GM21576 (cell line): ENCODE data around the gene ZDHHC21.
A peak's percentile ranks its signal among the peaks of the same experiment; 100 is the strongest.

Experiments used
- ATAC-seq: cut with Tn5 transposase; IDR thresholded peaks from one replicate; pipeline ENCODE4 v1.9.1; 2021; ENCODE audit warnings: mild to moderate bottlenecking, moderate library complexity; ENCODE audit not compliant: unreplicated experiment

The ZDHHC21 gene

DNA sequence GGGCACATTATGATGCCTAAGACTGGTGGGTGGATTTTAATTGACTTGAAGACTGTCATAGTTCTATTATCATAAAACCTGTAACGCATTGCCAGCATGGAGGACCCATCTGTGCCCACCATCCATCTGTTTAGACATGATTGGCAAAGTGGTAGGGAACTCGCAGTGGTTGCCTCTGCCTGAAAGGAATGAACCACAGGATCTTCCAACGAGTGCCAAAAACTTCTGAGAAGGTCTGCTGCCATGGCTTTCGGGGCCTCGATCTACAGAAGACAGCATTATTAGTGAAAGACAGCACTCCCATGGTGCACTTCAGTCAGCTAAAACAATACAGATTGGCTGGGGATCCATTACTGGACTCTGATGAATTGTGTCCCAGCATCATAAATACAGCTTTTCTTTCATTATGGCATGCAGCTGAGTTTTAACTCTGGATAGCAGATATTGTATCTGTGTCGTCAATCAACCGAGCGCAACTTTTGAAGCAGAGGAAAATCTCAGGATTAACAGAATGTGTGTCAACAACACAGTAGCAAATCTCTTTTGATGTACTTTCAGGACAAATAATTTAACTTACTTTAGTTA lies 74.3 kb downstream of the ZDHHC21 start:
- no peak for ATAC-seq

DNA sequence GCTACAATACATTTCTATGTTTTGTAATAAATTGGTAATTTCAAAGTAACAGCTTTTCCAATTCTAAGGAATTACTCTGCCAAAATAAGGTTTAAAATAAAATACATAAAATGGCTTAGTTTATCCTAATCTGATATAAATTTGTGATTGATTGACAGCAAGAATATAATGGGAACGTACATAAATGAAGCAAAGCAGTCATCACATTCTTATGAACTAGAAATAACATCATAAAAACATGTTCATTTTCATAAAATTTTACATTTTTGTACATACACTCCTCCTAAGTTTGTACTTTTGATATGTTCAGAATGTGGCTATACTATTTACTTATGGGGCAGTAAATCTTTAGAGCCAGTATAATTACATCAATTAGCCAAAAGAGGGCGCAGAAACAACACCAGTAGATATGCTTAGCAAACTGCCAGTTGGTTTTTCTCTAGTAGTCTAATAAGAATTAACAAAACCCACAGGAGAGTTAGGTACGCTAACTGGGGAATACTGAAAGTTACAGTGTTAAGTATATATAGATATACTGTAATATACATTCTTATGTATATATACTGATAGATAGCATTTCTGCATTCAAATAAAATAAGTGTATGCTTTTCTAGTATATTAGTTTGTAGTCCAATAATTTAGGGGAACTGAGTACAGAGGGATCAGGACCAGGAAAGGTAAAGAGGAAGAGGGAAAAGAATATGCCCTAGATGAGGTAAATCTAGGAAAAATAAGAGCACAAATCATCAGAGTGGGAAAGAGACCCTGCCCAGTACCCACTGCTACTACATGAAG lies 76.8 kb downstream of the ZDHHC21 start:
- ATAC-seq: peak; percentile 89

DNA sequence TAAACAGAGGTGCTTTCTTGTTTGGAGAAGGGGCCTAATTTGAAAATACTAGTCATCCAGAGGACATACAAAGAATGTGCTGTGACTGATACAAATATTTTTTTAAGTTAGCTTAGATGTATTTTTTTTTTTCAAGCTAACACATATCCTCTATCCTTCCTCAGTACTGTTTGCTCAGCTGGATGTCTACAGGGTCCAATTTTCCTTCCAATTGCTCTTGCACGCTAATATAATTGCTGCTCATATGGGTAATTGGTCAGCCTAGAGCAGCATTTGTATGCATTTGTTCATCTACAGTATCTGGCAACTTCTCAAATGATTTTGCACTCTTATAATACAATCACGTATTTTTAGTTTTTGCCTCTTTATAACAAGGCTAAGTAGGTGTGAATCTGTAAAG lies 84.7 kb downstream of the ZDHHC21 start:
- ATAC-seq: no peak

DNA sequence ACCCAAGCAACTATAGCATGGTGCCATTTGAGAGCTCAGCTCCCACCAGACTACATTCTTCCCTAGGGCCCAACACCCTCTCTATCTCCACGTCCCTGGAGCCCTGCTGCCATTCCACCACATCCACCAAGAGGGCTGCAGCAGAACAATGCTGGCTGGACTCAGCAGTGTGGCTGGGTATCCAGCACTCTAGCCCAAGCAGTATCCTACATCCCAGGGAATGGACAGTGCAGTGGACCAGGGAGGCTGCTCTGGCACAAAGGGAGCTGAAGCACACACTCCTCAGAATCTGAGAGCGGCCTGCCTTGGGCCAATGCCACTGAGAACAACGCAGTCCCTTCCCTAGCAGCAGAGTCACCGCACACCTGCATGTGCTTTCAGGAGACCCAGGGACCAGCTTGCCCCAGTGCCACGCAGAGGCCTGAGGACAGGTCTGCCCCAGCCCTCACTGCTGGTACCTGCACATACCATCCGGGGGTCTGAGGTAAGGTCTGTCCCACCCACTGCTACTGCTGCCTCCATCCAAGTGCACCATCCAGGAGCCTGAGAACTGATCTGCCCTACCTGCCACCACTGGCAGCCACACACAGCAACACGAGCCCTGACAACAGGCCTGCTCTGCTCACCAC lies 95.9 kb downstream of the ZDHHC21 start:
- ATAC-seq: no peak

DNA sequence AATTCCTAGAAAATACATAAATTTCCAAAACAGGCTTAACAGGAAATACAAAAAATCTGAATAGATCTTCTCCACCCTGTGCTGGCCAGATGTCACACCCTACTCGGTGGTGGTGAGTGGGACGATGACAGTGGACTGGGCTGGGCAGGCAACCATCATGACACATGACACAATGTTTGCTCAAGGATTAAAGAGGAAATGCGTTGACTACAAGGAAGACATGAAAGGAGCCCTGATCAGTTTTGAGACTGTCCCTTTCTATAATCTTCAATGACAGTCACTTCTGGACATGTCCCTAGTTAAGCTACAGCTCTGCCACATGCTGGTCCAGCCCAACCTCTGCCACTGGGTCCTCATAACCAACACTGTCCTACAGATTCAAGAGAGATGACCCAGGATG lies 99.8 kb downstream of the ZDHHC21 start:
- ATAC-seq: no peak

DNA sequence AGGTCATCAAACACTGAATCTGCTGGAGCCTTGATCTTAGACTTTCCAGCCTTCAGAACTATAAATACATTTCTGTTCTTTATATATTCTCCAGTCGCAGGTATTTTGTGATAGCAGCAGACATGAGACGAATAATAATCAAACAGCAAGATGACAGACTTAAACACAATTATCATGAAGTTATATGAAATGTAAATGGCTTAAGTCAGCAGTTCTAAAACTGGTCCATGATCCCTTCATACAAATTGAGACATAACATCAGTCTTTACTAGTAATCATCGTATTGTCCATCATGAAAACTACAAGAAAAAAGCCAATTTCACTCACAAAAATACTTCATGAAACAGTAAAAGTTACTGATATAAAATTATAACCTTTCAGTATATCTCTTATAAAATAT lies 101.8 kb downstream of the ZDHHC21 start:
- ATAC-seq: no peak

DNA sequence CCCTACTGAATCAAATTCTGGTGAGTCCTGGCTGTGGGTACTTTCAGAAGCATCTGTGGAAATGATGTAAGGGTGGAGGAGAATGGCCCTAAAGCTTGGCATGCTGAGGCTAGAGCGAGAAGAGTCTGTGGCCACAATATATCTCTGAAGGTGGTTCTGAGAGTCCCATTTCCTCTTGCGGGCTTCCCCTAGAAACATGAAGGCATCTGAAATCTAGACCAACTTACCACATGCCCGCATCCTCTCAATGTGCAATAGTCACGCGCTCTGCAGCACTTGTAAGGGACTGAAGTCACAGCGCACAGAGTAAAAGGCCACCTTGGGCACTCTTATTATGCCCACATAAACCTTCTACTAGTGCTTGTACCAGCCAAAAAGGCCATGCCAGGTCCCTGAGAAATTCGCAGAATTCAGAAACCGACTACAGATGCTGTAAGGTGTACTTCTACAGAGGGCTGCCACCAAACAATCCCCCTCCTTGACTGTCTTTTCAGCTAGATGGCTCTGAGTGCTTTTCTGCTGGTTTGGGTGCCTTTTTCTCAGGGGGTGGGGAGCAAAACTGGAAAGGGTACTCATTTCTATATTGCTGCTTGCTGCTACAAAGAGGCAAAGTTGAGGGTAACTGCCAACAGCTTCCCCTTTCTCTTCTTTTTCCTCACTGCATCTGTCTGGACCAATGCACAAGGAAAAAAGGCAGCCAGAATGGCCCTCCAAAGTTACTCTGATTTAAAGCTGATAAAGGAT lies 107.3 kb downstream of the ZDHHC21 start:
- peak; percentile 99 for ATAC-seq

DNA sequence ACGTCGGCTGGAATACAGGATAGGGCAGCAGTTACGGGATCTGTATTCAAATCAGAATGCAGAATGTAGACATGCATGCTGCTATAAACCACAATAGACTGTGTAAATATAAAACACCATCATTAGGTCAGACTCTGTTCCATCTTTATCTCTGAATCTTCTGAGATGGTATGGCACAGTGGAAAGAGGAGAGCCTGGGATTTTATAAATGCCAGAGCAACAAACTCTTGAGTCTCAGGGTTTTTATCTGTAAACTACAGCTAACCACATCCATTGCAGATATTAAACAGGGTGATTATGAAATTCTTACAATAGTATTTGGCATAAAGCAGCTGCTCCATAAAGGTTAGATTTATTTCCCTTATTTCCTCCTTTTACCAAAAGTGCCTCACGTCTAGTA lies 108.7 kb downstream of the ZDHHC21 start:
- no peak for ATAC-seq

DNA sequence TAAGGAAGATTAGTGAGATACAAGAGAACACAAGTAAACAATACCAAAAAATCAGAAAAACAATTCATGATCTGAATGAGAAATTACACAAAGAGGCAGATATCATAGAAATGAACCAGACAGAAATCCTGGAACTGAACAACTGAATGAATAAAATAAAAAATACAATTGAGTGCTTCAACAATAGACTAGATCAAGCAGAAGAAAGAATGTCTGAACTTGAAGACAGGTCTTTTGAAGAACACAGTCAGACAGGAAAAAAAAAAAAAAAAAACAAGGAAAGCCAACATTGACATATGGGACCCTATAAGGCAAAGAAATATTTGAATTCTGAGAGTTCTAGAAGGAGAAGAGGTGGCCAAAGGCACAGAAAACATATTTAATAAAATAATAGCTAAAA lies 115.2 kb downstream of the ZDHHC21 start:
- no peak for ATAC-seq

DNA sequence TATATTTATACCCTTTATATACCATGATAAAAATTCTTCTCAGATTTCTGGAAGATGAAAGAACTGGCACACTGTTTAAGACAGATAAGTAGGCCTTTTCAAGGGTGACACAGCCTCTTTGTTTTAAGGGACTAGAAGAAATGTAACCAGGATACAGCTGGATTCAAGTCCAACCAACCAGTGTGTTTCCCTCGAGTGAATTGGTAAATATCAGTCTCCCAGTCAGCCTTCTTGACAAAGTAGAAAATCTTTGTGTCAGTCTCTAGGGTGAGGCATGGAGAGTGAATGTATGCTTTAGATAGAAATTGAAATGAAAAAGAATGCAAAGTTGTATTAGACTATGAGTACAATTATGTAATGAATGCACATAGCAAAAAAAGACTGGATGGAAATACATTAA lies 119.1 kb downstream of the ZDHHC21 start:
- ATAC-seq: no peak

DNA sequence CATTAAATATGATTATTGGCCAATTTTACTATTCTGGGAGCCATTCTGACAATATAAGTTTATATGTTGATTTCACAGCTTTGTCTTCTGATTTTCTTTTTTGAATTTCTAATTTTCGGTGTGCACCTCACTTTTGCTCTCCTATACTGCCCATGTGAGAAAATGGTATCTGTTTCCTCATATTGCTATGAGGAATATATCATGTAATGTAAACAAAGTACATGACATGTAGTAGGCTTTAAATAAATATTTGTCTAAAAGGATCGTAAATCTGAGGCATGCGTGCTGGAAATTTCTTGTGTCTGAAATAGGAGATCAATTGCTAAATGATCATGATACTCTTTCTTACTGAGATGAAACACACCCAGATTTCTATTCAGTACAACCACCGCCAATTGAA lies 119.9 kb downstream of the ZDHHC21 start:
- no peak for ATAC-seq

DNA sequence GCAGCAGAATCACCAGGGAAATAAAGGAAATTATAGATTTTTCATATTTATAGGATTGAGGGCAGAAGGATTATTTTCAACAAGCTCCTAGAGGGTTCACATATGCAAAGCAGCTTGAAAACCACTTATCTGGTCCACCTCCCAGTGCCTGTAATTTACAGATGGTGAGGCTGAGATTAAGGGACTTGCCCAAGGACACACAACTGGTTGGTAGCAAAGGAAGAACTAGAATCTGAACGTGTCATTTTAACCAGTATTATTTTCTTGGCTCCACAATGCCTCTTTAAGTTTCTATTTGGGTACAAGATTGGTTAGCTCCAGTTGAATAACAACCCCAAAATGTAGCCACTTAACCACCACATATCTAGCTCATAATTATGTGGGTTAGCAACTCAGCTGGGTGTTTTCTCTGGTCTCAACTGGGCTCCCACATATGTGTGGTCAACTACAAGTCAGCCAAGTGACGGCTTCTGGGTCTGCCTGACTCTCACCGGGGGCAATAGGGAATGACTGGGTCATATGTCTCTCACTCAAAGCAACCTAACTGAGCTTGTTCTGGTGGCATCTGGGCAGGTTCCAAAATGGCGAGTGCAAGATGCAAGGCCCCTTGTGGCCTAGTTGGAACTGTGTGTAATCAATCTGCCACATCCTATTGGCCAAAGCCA lies 127.7 kb downstream of the ZDHHC21 start:
- no peak for ATAC-seq

DNA sequence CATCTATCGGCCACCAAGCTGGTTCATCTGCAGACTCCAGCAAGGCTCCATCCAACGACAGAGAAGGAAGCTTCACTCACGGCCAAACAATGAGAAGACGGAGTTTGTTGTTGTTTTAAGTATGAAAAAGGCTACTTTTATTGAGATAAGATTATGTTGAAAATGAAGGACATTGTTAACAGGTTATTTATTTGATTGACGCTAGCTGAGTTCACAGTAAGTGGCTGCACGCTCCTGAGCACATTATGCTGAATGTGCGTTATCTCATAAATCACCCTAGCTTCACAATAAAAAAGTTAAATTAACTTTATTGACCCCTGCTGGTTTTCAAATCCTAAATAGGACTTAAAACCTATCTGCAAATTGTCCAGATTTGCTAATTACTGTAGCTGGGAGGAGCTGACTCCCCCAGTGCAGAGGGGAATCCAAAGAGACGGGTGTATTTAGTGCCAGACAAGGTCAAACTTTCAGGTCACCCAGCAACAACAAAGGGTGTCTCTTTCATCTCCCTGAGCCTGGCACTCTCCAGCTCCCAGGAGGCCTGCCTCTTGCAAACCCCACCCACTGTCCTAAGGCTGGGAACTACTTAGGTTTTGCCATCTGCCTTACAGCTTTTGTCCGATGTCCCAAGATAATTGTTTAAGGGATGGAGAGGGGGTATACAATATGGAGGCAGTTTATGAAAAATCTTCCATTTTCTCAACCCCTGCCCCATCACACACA lies 129.2 kb downstream of the ZDHHC21 start:
- no peak for ATAC-seq

DNA sequence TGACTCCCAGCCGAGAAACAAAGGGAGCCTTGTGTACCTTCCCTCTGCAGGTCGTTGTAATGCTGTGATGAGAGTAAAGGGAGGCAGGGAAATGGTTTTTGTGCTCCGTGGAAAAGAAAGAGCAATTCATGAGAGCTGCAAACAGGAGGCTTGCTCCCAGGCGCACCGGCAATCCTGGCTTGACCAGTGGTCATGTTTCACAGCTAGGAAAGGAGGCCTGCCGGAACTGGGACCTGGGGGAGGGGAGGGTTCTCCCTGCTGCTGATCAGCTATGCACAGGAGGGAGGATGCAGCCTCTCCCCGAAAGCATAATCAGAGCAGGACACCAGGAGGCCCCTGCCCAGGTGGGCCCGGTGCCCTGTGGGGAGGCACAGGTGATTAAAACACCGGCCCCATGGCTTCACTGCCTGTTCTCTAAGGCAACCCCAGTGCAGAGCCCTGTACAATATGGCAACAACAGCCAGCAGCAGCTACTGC lies 131.3 kb downstream of the ZDHHC21 start:
- no peak for ATAC-seq
